Mesenchymal stem cell (in vitro differentiated cells and primary cell): ENCODE data around the gene WDR31.

Source experiments
- DNase-seq: peaks from one replicate; pipeline ENCODE4 v3.0.0-alpha.2; 2013
- H2AFZ ChIP-seq: one replicate; pipeline ENCODE4 v1.6.1; 2013; ENCODE audit warnings: low read depth, mild to moderate bottlenecking, control low read depth, inconsistent platforms, low read length, moderate library complexity
- H2AK5ac ChIP-seq: 2 replicates; pipeline ENCODE4 v1.6.1; 2013; ENCODE audit warnings: low read length, moderate library complexity, mild to moderate bottlenecking, inconsistent platforms; ENCODE audit not compliant: severe bottlenecking
- H2BK120ac ChIP-seq: one replicate; pipeline ENCODE4 v1.6.1; 2013; ENCODE audit warnings: low read depth, mild to moderate bottlenecking, inconsistent platforms, low read length, moderate library complexity
- H2BK12ac ChIP-seq, 2 experiments: one replicate each; pipeline ENCODE4 v1.6.1; 2013; ENCODE audit warnings: inconsistent platforms in 2 of 2, low read length in 2 of 2, mild to moderate bottlenecking in 2 of 2, moderate library complexity in 2 of 2, control low read depth in 1 of 2
- H2BK15ac ChIP-seq: one replicate; pipeline ENCODE4 v1.6.1; 2013; ENCODE audit warnings: mild to moderate bottlenecking, low read depth, inconsistent platforms; ENCODE audit not compliant: poor library complexity, severe bottlenecking
- H2BK5ac ChIP-seq: 2 replicates; pipeline ENCODE4 v1.6.1; 2013; ENCODE audit warnings: low read depth, mild to moderate bottlenecking, low read length, control low read depth, inconsistent platforms; ENCODE audit not compliant: poor library complexity, severe bottlenecking
- H3K14ac ChIP-seq, 2 experiments: one replicate each; pipeline ENCODE4 v1.6.1; 2013; ENCODE audit warnings: inconsistent platforms in 2 of 2, low read length in 2 of 2, control low read depth in 1 of 2, mild to moderate bottlenecking in 1 of 2, moderate library complexity in 1 of 2
- H3K18ac ChIP-seq, 2 experiments: one replicate each; pipeline ENCODE4 v1.6.1; 2013; ENCODE audit warnings: inconsistent platforms in 2 of 2, low read length in 2 of 2, control low read depth in 1 of 2, low read depth in 1 of 2, mild to moderate bottlenecking in 1 of 2
- H3K23ac ChIP-seq, 2 experiments: one replicate each; pipeline ENCODE4 v1.6.1; 2013; ENCODE audit warnings: inconsistent platforms in 2 of 2, low read length in 2 of 2, mild to moderate bottlenecking in 2 of 2, moderate library complexity in 2 of 2, control low read depth in 1 of 2
- H3K27ac ChIP-seq: 2 replicates; pipeline ENCODE4 v1.5.1; 2013; ENCODE audit warnings: mild to moderate bottlenecking, moderate library complexity, low read length, control low read depth, inconsistent platforms; ENCODE audit not compliant: poor library complexity, severe bottlenecking
- H3K27me3 ChIP-seq, 2 experiments: 2 replicates each; pipeline versions ENCODE4 v1.6.1 to v1.7.0; 2013; ENCODE audit warnings: low read length in 2 of 2, mild to moderate bottlenecking in 2 of 2, moderate library complexity in 2 of 2, control low read depth in 1 of 2, inconsistent platforms in 1 of 2; ENCODE audit not compliant: control insufficient read depth in 1 of 2, insufficient read depth in 1 of 2
- H3K36me3 ChIP-seq, 2 experiments: 2 replicates each; pipeline versions ENCODE4 v1.6.1 to v1.7.0; 2013; ENCODE audit warnings: low read length in 2 of 2, control low read depth in 1 of 2, inconsistent platforms in 1 of 2, low read depth in 1 of 2, mild to moderate bottlenecking in 1 of 2; ENCODE audit not compliant: insufficient read depth in 2 of 2, control insufficient read depth in 1 of 2
- H3K4ac ChIP-seq, 2 experiments: one replicate each; pipeline ENCODE4 v1.6.1; 2013; ENCODE audit warnings: inconsistent platforms in 2 of 2, low read length in 2 of 2, mild to moderate bottlenecking in 2 of 2, moderate library complexity in 2 of 2, control low read depth in 1 of 2, low read depth in 1 of 2
- H3K4me1 ChIP-seq: 2 replicates; pipeline ENCODE4 v1.6.1; 2013; ENCODE audit warnings: low read depth, low read length, control low read depth; ENCODE audit not compliant: control insufficient read depth, insufficient read depth
- H3K4me2 ChIP-seq: 2 replicates; pipeline ENCODE4 v1.6.1; 2013; ENCODE audit warnings: low read length, mild to moderate bottlenecking, inconsistent platforms; ENCODE audit not compliant: poor library complexity, severe bottlenecking
- H3K4me3 ChIP-seq, 2 experiments: 2 replicates each; pipeline versions ENCODE4 v1.5.1 to v1.7.0; 2013; ENCODE audit warnings: low read length in 2 of 2, mild to moderate bottlenecking in 2 of 2, control low read depth in 1 of 2, low read depth in 1 of 2; ENCODE audit not compliant: insufficient read depth in 1 of 2
- H3K79me1 ChIP-seq: replicated peaks from 2 replicates; pipeline ENCODE4 v1.6.1; 2013; ENCODE audit warnings: mild to moderate bottlenecking, control low read depth, low read length, inconsistent platforms; ENCODE audit not compliant: poor library complexity, severe bottlenecking
- H3K9ac ChIP-seq: 2 replicates; pipeline ENCODE4 v1.7.0; 2013; ENCODE audit warnings: mild to moderate bottlenecking, low read length, moderate library complexity
- H3K9me3 ChIP-seq: 2 replicates; pipeline ENCODE4 v1.7.0; 2013; ENCODE audit warnings: mild to moderate bottlenecking, low read length; ENCODE audit not compliant: control insufficient read depth
- H4K8ac ChIP-seq: one replicate; pipeline ENCODE4 v1.6.1; 2013; ENCODE audit warnings: inconsistent platforms, mild to moderate bottlenecking, low read length, moderate library complexity
- H4K91ac ChIP-seq: one replicate; pipeline ENCODE4 v1.6.1; 2013; ENCODE audit warnings: mild to moderate bottlenecking, low read length, inconsistent platforms
- WGBS: methylation state at CpG from one replicate; pipeline ENCODE4 v1.1.7; 2013; ENCODE audit warnings: mixed read lengths; 5-methylcytosine and 5-hydroxymethylcytosine counted together

Gene WDR31

DNA sequence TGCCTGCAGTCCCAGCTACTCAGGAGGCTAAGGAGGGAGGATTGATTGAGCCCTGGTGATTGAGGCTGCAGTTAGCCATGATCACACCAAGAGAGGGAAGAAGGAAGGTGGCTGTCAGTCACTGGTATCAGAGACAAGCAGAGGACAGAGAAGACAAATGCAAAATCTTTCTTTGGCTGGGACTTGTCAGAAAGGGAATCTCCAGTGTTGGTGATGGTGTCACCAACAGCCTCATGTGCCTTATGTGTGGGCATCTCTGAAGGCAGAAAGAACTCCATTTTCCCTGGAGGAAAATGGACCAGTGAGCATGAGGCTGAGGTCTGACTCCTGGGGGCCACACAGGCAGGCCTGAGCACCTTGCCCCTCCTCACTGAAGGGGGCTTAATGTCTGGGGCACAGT lies 24.8 kb downstream of the WDR31 start:
- peaks cover 0 to 3% of the 10 kb centered on the region in 2 experiments for H3K27me3 ChIP-seq
- no peak overlapping the region for H3K9ac ChIP-seq
- no peak overlapping the region for H2BK5ac ChIP-seq
- H2BK12ac ChIP-seq: no peak overlapping the region
- no peak overlapping the region for H3K23ac ChIP-seq
- H3K4me1 ChIP-seq: no peaks in the 10 kb centered on the region
- no peak overlapping the region for H3K4me3 ChIP-seq
- H3K4ac ChIP-seq: no peak overlapping the region
- H4K91ac ChIP-seq: no peak overlapping the region
- H3K36me3 ChIP-seq: peaks cover 0 to 37% of the 10 kb centered on the region in 2 experiments
- no peak overlapping the region for H3K27ac ChIP-seq
- H3K79me1 ChIP-seq: no peaks in the 10 kb centered on the region
- H2AK5ac ChIP-seq: no peak overlapping the region
- H2BK15ac ChIP-seq: no peak overlapping the region
- H4K8ac ChIP-seq: no peak overlapping the region
- no peak overlapping the region for H3K18ac ChIP-seq
- no peak overlapping the region for H2AFZ ChIP-seq
- DNase-seq: no peak
- H2BK120ac ChIP-seq: no peak overlapping the region
- no peaks in the 10 kb centered on the region for H3K9me3 ChIP-seq
- H3K14ac ChIP-seq: no peak overlapping the region
- no peak overlapping the region for H3K4me2 ChIP-seq

DNA sequence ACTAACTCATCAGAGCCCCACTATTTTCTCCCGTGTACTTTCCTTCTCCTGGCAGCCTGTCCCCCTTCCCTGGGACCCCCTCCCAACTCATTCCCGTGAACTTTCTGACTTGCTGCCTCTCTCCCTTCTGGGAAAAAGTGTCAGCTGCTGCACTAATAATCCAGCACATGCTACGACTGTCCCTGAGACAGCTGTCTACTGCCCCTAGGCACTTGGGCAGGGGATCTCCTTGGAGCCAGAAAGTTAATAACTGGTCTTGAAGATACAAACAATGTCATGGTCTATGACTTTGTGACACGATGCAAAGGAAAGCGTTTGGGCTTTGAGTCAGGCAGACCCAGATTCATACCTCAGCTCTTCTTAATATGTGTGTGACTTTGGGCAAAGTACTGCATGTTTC lies 26.8 kb downstream of the WDR31 start:
- Histone ChIP-seq H2BK15ac (no peak overlapping the region), H3K23ac (no peak overlapping the region), H3K4me3 (no peak overlapping the region), H3K36me3 (peaks cover 0 to 18% of the 10 kb centered on the region in 2 experiments), H2BK12ac (no peak overlapping the region), H3K14ac (no peak overlapping the region), H3K9ac (no peak overlapping the region), H2BK120ac (no peak overlapping the region), H3K4me1 (no peaks in the 10 kb centered on the region), H3K4ac (no peak overlapping the region), H3K79me1 (no peaks in the 10 kb centered on the region), H4K91ac (no peak overlapping the region), H3K18ac (no peak overlapping the region), H3K4me2 (no peak overlapping the region), H3K27me3 (no peaks in the 10 kb centered on the region), H3K27ac (no peak overlapping the region), H2AFZ (no peak overlapping the region), H2BK5ac (no peak overlapping the region), H3K9me3 (no peaks in the 10 kb centered on the region), H4K8ac (no peak overlapping the region), H2AK5ac (no peak overlapping the region)
- 73% methylated on average over 5 of the region's 5 CpGs for WGBS
- DNase-seq: no peak

DNA sequence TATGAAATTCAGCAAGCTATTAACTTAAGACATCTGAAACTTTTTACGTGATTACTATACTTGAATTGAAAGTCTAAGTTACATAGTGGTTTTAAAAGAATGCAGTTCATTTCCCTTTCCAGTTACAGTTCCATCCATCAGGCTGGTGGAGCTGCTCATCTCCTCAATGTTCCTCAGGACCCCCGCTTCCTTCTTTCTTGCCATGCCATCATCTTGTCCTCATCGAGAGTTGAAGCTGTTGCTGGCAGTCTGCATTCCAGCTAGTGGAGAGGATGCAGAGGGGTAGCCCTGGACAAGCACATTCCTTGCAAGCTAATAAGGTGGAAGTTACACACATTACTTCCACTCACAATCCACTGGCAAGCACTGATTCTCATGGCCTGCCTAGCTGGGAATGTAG lies 28.1 kb downstream of the WDR31 start:
- H3K9ac ChIP-seq: no peak overlapping the region
- no peaks in the 10 kb centered on the region for H3K27me3 ChIP-seq
- H3K4me2 ChIP-seq: no peak overlapping the region
- H2BK5ac ChIP-seq: no peak overlapping the region
- peaks cover 0 to 8% of the 10 kb centered on the region in 2 experiments for H3K36me3 ChIP-seq
- no peak for DNase-seq
- H4K8ac ChIP-seq: no peak overlapping the region
- WGBS: 60% methylated on average over 1 of the region's 3 CpGs
- no peak overlapping the region for H3K4me3 ChIP-seq
- peaks cover 4% of the 10 kb centered on the region for H3K4me1 ChIP-seq
- H2AK5ac ChIP-seq: no peak overlapping the region
- H3K79me1 ChIP-seq: no peaks in the 10 kb centered on the region
- no peak overlapping the region for H2BK15ac ChIP-seq
- no peak overlapping the region for H3K23ac ChIP-seq
- no peak overlapping the region for H2AFZ ChIP-seq
- no peak overlapping the region for H2BK120ac ChIP-seq
- peak overlapping the region in 1 of 2 experiments; percentile 34 for H3K18ac ChIP-seq
- H3K9me3 ChIP-seq: no peaks in the 10 kb centered on the region
- H3K27ac ChIP-seq: no peak overlapping the region
- no peak overlapping the region for H3K4ac ChIP-seq
- no peak overlapping the region for H4K91ac ChIP-seq
- no peak overlapping the region for H3K14ac ChIP-seq
- H2BK12ac ChIP-seq: no peak overlapping the region

DNA sequence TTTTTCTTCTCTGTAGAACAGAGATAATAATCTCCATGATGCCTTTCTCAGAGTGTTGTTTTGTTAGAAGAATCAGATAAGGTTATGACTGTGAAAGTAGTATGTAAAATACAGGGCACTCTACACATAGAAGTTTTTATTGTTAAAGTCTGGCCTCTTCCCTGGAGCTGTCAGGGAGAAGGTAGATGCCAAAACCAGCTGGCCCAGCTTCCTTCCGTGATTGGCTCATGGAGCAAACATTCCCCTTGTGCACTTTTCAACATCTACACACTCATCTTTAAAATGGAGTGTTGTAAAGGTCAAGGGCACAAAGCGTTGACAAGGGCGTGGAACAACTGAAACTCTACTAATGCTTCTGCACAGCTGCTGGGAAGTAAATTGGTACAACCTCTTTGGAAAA lies 29.5 kb downstream of the WDR31 start:
- Histone ChIP-seq H2BK5ac (no peak overlapping the region), H3K14ac (no peak overlapping the region), H2BK12ac (no peak overlapping the region), H4K8ac (no peak overlapping the region), H3K4me3 (no peak overlapping the region), H3K23ac (no peak overlapping the region), H3K9ac (no peak overlapping the region), H3K79me1 (no peaks in the 10 kb centered on the region), H3K4me2 (no peak overlapping the region), H2AK5ac (no peak overlapping the region), H3K4ac (no peak overlapping the region), H2BK120ac (no peak overlapping the region), H3K9me3 (no peaks in the 10 kb centered on the region), H3K27ac (no peak overlapping the region), H3K4me1 (peaks cover 4% of the 10 kb centered on the region), H3K36me3 (peaks cover 0 to 2% of the 10 kb centered on the region in 2 experiments), H2BK15ac (no peak overlapping the region), H3K18ac (no peak overlapping the region), H2AFZ (no peak overlapping the region), H3K27me3 (no peaks in the 10 kb centered on the region), H4K91ac (no peak overlapping the region)
- WGBS: 100% methylated on average over 2 of the region's 3 CpGs
- no peak for DNase-seq
